Keratinocyte (primary cell): ENCODE data around the gene TRAK2. TPM values are rescaled to one million over a fixed set of nuclear protein-coding genes. Genes with fewer than 3 reads are reported as not detected.

Experiments used
- DNase-seq: peaks from one replicate; pipeline ENCODE4 v3.0.0-alpha.2; 2011; ENCODE audit warnings: low read depth, missing footprints, low spot score
- FAIRE-seq: peaks from 2 replicates; lab custom pipeline; 2011; peaks lifted over from hg19 to GRCh38; lab: Jason Lieb, UNC
- H2AFZ ChIP-seq: 2 replicates; pipeline ENCODE4 v1.6.0; 2012; ENCODE audit warnings: low read length, control low read depth, inconsistent platforms; ENCODE audit not compliant: control insufficient read depth
- H3K27ac ChIP-seq: 2 replicates; pipeline ENCODE4 v1.5.1; 2011; ENCODE audit warnings: low read length; ENCODE audit not compliant: control insufficient read depth, insufficient read depth
- H3K27me3 ChIP-seq: 3 replicates; pipeline ENCODE4 v1.6.0; 2011; ENCODE audit warnings: low read length; ENCODE audit not compliant: control insufficient read depth, insufficient read depth; ENCODE audit errors: extremely low read depth
- H3K36me3 ChIP-seq, 2 experiments: 2 replicates in 1 of 2; 3 replicates in 1 of 2; pipeline ENCODE4 v1.5.1; 2011; ENCODE audit warnings: low read length in 2 of 2, mild to moderate bottlenecking in 1 of 2; ENCODE audit not compliant: control insufficient read depth in 2 of 2, insufficient read depth in 2 of 2; ENCODE audit errors: extremely low read depth in 1 of 2
- H3K4me1 ChIP-seq: 3 replicates; pipeline ENCODE4 v1.5.1; 2011; ENCODE audit warnings: low read length; ENCODE audit not compliant: control insufficient read depth, insufficient read depth; ENCODE audit errors: extremely low read depth
- H3K4me2 ChIP-seq: 3 replicates; pipeline ENCODE4 v1.6.0; 2011; ENCODE audit warnings: low read depth, low read length; ENCODE audit not compliant: control insufficient read depth, insufficient read depth; ENCODE audit errors: extremely low read depth
- H3K4me3 ChIP-seq, 3 experiments: fragments of 200-600 bp in 1 of 3; sonication (generic) in 1 of 3; 2 replicates in 2 of 3; 3 replicates in 1 of 3; pipeline ENCODE4 v1.5.1; 2011 to 2016; ENCODE audit warnings: low read length in 3 of 3, mild to moderate bottlenecking in 3 of 3, control low read depth in 2 of 3, inconsistent platforms in 1 of 3, low read depth in 1 of 3, mixed read lengths in 1 of 3, mixed run types in 1 of 3, moderate library complexity in 1 of 3; ENCODE audit not compliant: control insufficient read depth in 2 of 3, insufficient read depth in 2 of 3; ENCODE audit errors: extremely low read depth in 1 of 3
- H3K79me2 ChIP-seq: 2 replicates; pipeline ENCODE4 v1.6.0; 2012; ENCODE audit warnings: low read length; ENCODE audit not compliant: control insufficient read depth, insufficient read depth
- H3K9ac ChIP-seq: 3 replicates; pipeline ENCODE4 v1.6.0; 2011; ENCODE audit warnings: low read length; ENCODE audit not compliant: control insufficient read depth, insufficient read depth; ENCODE audit errors: extremely low read depth
- H3K9me1 ChIP-seq: 3 replicates; pipeline ENCODE4 v1.6.0; 2011; ENCODE audit warnings: low read length; ENCODE audit not compliant: control insufficient read depth, insufficient read depth; ENCODE audit errors: extremely low read depth
- H3K9me3 ChIP-seq: 2 replicates; pipeline ENCODE4 v1.5.1; 2012; ENCODE audit warnings: low read depth, low read length; ENCODE audit not compliant: control insufficient read depth
- H4K20me1 ChIP-seq: 3 replicates; pipeline ENCODE4 v1.6.0; 2011; ENCODE audit warnings: low read length; ENCODE audit not compliant: control insufficient read depth, insufficient read depth; ENCODE audit errors: extremely low read depth
- CTCF ChIP-seq, 3 experiments: IDR thresholded peaks in 1 of 3; conservative IDR thresholded peaks in 1 of 3; optimal IDR thresholded peaks in 1 of 3; 2 replicates in 2 of 3; 3 replicates in 1 of 3; pipeline versions ENCODE3 to v1.5.1; 2011; ENCODE audit warnings: low read length in 3 of 3, mild to moderate bottlenecking in 3 of 3, moderate library complexity in 2 of 3, control low read depth in 1 of 3, inconsistent platforms in 1 of 3; ENCODE audit not compliant: insufficient read depth in 2 of 3; ENCODE audit errors: extremely low read depth in 1 of 3
- EZH2 ChIP-seq: IDR thresholded peaks from one replicate; pipeline ENCODE4 v1.6.1; 2012; ENCODE audit warnings: inconsistent platforms, mild to moderate bottlenecking, low read length, moderate library complexity
- dilution Hi-C: fragments of 300-500 bp; cut with MboI; formaldehyde crosslinking; loops from one replicate; pipeline ENCODE4 v1.7.0; 2020; ENCODE audit warnings: low sequenced_read_pairs; ENCODE audit not compliant: extremely low pct_ligation_motif_present
- polyA plus RNA-seq, 5 experiments: library from polyadenylated mRNA; depleted of rRNA in 3 of 5; stranded (reverse) in 3 of 5; stranded (forward) in 1 of 5; unstranded in 1 of 5; fragments of >200 nt; gene quantifications; 1 replicate in 1 of 5; 2 replicates in 3 of 5; 3 replicates in 1 of 5; pipeline versions ENCODE4 v1.2.1 to v1.2.3, GENCODE V29; 2011 to 2012; ENCODE audit warnings: missing spikeins in 2 of 5, low read depth in 1 of 5, low replicate concordance in 1 of 5

Gene TRAK2
- polyA plus RNA-seq, 1 donor (not counting 4 experiments of a cell fraction or from before 2014, with no cell fraction given), result 12.9 TPM

- peaks cover 11% of the 10 kb centered on the region for H3K79me2 ChIP-seq
- peak; percentile 73 for FAIRE-seq
- dilution Hi-C loops, result no loop called here
Observed at GRCh38 chr2:201452922-201453643, 1.8 kb upstream of the TRAK2 start.

GRCh38 chr2:201452058-201452921, 1.0 kb upstream of the TRAK2 start:
- H3K27me3 ChIP-seq, result no peaks in the 10 kb centered on the region
- H3K4me3 ChIP-seq, result peak overlapping the region; percentile 86 to 99 (median 90)
- peaks cover 13% of the 10 kb centered on the region for H3K79me2 ChIP-seq
- peak overlapping the region; percentile 90 for H2AFZ ChIP-seq
- H3K9me1 ChIP-seq, result no peaks in the 10 kb centered on the region
- H3K36me3 ChIP-seq, result no peaks in the 10 kb centered on the region
- dilution Hi-C loops, result no loop called here
- H3K4me2 ChIP-seq, result peak overlapping the region; percentile 70
- TF ChIP-seq CTCF (optimal IDR thresholded peaks at IDR 0.05 in 1 of 3, IDR thresholded peaks at IDR 0.05 in 1 of 3, conservative IDR thresholded peaks at IDR 0.05 in 1 of 3; ENCODE audit: extremely low read depth in 1 of 3, insufficient read depth in 2 of 3, low read length in 3 of 3) (no peak), EZH2 (no peak)
- no peaks in the 10 kb centered on the region for H3K9me3 ChIP-seq
- H4K20me1 ChIP-seq, result no peaks in the 10 kb centered on the region
- peaks cover 23% of the 10 kb centered on the region for H3K4me1 ChIP-seq
- FAIRE-seq (peak; percentile 51), DNase-seq (no peak)
- H3K27ac ChIP-seq, result peak overlapping the region; percentile 87
- H3K9ac ChIP-seq, result peak overlapping the region; percentile 93

More at GRCh38 chr2:201452922-201453643, 1.8 kb upstream of the TRAK2 start:
- DNase-seq, result no peak
- Histone ChIP-seq H3K4me3 (no peak overlapping the region), H3K27me3 (no peaks in the 10 kb centered on the region), H3K9me3 (no peaks in the 10 kb centered on the region), H3K9ac (no peak overlapping the region), H3K9me1 (no peaks in the 10 kb centered on the region), H3K4me1 (peaks cover 16% of the 10 kb centered on the region), H3K4me2 (peak overlapping the region; percentile 70), H4K20me1 (no peaks in the 10 kb centered on the region), H3K27ac (no peak overlapping the region), H2AFZ (no peak overlapping the region), H3K36me3 (no peaks in the 10 kb centered on the region)
- TF ChIP-seq CTCF (optimal IDR thresholded peaks at IDR 0.05 in 1 of 3, IDR thresholded peaks at IDR 0.05 in 1 of 3, conservative IDR thresholded peaks at IDR 0.05 in 1 of 3; ENCODE audit: extremely low read depth in 1 of 3, insufficient read depth in 2 of 3, low read length in 3 of 3), result no peak
- TF ChIP-seq EZH2, result no peak
